A549 (cell line): ENCODE data around the gene FSD2.

ENCODE experiments used
- CBX2 ChIP-seq: fragments of 200-600 bp; sonication (generic); IDR thresholded peaks from 2 replicates; pipeline ENCODE4 v1.6.1; 2016; ENCODE audit warnings: low read depth, mild to moderate bottlenecking, borderline replicate concordance
- EP300 ChIP-seq, 2 experiments: fragments of >200 bp; sonication (Bioruptor Twin); formaldehyde crosslinking; IDR thresholded peaks; 2 replicates in 1 of 2; 3 replicates in 1 of 2; pipeline ENCODE4 v1.6.1; 2016 to 2017
- KDM1A ChIP-seq: fragments of 200-600 bp; sonication (generic); IDR thresholded peaks from 2 replicates; pipeline ENCODE4 v1.6.1; 2016; ENCODE audit warnings: low read depth, mild to moderate bottlenecking
- MAX ChIP-seq: IDR thresholded peaks from 2 replicates; pipeline ENCODE4 v1.6.1; 2012
- PBX3 ChIP-seq: IDR thresholded peaks from 2 replicates; pipeline ENCODE4 v1.6.1; 2012
- POLR2A ChIP-seq: IDR thresholded peaks from 2 replicates; pipeline ENCODE4 v1.6.1; 2012; ENCODE audit warnings: mild to moderate bottlenecking, low read length
- RAD21 ChIP-seq, 2 experiments: fragments of >200 bp in 1 of 2; sonication (Bioruptor Twin) in 1 of 2; formaldehyde crosslinking in 1 of 2; IDR thresholded peaks in 1 of 2; conservative IDR thresholded peaks in 1 of 2; 2 replicates in 1 of 2; 3 replicates in 1 of 2; pipeline ENCODE4 v1.6.1; 2012 to 2018; ENCODE audit warnings: inconsistent platforms in 1 of 2
- RCOR1 ChIP-seq: fragments of 150-350 bp; IDR thresholded peaks from 2 replicates; pipeline ENCODE4 v1.6.1; 2014; ENCODE audit warnings: antibody characterized with exemption, low read length, low read depth
- TF ChIP-seq, protein P1 (sequence below): fragments of >200 bp; sonication (Bioruptor Twin); formaldehyde crosslinking; IDR thresholded peaks from 3 replicates; pipeline ENCODE4 v1.5.1; 2016
- TF ChIP-seq, protein P2 (sequence below): fragments of 150-350 bp; IDR thresholded peaks from 2 replicates; pipeline ENCODE4 v1.6.1; 2014; ENCODE audit warnings: low read depth, mild to moderate bottlenecking, low read length

- TF ChIP-seq PBX3, result no peak
- no peak for TF ChIP-seq CBX2
- TF ChIP-seq RAD21 (conservative IDR thresholded peaks at IDR 0.05 in 1 of 2, IDR thresholded peaks at IDR 0.05 in 1 of 2), result no peak
- no peak for TF ChIP-seq POLR2A
- TF ChIP-seq, protein P1, sequence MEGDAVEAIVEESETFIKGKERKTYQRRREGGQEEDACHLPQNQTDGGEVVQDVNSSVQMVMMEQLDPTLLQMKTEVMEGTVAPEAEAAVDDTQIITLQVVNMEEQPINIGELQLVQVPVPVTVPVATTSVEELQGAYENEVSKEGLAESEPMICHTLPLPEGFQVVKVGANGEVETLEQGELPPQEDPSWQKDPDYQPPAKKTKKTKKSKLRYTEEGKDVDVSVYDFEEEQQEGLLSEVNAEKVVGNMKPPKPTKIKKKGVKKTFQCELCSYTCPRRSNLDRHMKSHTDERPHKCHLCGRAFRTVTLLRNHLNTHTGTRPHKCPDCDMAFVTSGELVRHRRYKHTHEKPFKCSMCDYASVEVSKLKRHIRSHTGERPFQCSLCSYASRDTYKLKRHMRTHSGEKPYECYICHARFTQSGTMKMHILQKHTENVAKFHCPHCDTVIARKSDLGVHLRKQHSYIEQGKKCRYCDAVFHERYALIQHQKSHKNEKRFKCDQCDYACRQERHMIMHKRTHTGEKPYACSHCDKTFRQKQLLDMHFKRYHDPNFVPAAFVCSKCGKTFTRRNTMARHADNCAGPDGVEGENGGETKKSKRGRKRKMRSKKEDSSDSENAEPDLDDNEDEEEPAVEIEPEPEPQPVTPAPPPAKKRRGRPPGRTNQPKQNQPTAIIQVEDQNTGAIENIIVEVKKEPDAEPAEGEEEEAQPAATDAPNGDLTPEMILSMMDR, result no peak
- no peak for TF ChIP-seq EP300 (IDR thresholded peaks at IDR 0.05)
- no peak for TF ChIP-seq RCOR1
- no peak for TF ChIP-seq MAX
- TF ChIP-seq, protein P2, sequence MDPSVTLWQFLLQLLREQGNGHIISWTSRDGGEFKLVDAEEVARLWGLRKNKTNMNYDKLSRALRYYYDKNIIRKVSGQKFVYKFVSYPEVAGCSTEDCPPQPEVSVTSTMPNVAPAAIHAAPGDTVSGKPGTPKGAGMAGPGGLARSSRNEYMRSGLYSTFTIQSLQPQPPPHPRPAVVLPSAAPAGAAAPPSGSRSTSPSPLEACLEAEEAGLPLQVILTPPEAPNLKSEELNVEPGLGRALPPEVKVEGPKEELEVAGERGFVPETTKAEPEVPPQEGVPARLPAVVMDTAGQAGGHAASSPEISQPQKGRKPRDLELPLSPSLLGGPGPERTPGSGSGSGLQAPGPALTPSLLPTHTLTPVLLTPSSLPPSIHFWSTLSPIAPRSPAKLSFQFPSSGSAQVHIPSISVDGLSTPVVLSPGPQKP, result no peak
- TF ChIP-seq KDM1A, result no peak
Measured at GRCh38 chr15:82829234-82829633, 23.4 kb upstream of the FSD2 start.
